Caco-2 (cell line): ENCODE measurements around the gene RANBP6. TPM values are rescaled to one million over a fixed set of nuclear protein-coding genes. Genes with fewer than 3 reads are reported as not detected.

Experiments used
- BruUV-seq: library from RNA; stranded (reverse); fragments of 400-500 nt; replicated peaks from 2 replicates; lab custom pipeline; 2021; lab: Mats Ljungman, UMichigan
- CTCF ChIA-PET: fragments of 300-600 bp; sonication (Branson Sonifier 250); formaldehyde crosslinking; loops from one replicate; lab custom pipeline; 2022; ENCODE audit warnings: antibody characterized with exemption; lab: Charles Lee
- POLR2A ChIA-PET: fragments of 300-600 bp; sonication (Branson Sonifier 250); formaldehyde crosslinking; loops from one replicate; lab custom pipeline; 2022; ENCODE audit warnings: antibody characterized with exemption; lab: Charles Lee
- DNase-seq, 2 experiments: peaks; one replicate each; pipeline versions ENCODE4 v3.0.0 to v3.0.0-alpha.2; 2020 to 2022
- H3K27me3 ChIP-seq: replicated peaks from 2 replicates; pipeline ENCODE4 v1.6.0; 2011; ENCODE audit warnings: low read length; ENCODE audit not compliant: control insufficient read depth, insufficient read depth
- H3K36me3 ChIP-seq: 2 replicates; pipeline ENCODE4 v1.5.1; 2011; ENCODE audit warnings: low read length; ENCODE audit not compliant: control insufficient read depth, insufficient read depth
- H3K4me1 ChIP-seq: fragments of 250-450 bp; sonication (Bioruptor Pico); 2 replicates; pipeline ENCODE4 v1.5.1; 2020; ENCODE audit warnings: mild to moderate bottlenecking
- H3K4me3 ChIP-seq: 2 replicates; pipeline ENCODE4 v1.5.1; 2011; ENCODE audit warnings: low read depth, mild to moderate bottlenecking, control low read depth, low read length
- H3K9me3 ChIP-seq: fragments of 250-450 bp; sonication (Bioruptor Pico); 2 replicates; pipeline ENCODE4 v1.5.1; 2020; ENCODE audit warnings: mild to moderate bottlenecking, moderate library complexity
- H3K27ac Mint-ChIP-seq: one replicate; pipeline ENCODE4 v1.8.0; 2022; ENCODE audit warnings: mixed read lengths; ENCODE audit not compliant: unreplicated experiment
- H3K27me3 Mint-ChIP-seq: one replicate; pipeline ENCODE4 v1.8.0; 2022; ENCODE audit warnings: mixed read lengths; ENCODE audit not compliant: insufficient read depth, unreplicated experiment
- H3K36me3 Mint-ChIP-seq: one replicate; pipeline ENCODE4 v1.8.0; 2022; ENCODE audit warnings: mild to moderate bottlenecking, mixed read lengths; ENCODE audit not compliant: insufficient read depth, unreplicated experiment
- H3K4me1 Mint-ChIP-seq: one replicate; pipeline ENCODE4 v1.8.0; 2022; ENCODE audit warnings: low read depth, mixed read lengths; ENCODE audit not compliant: unreplicated experiment
- H3K4me3 Mint-ChIP-seq: one replicate; pipeline ENCODE4 v1.8.0; 2022; ENCODE audit warnings: mild to moderate bottlenecking, moderate library complexity, mixed read lengths; ENCODE audit not compliant: unreplicated experiment
- H3K9me3 Mint-ChIP-seq: one replicate; pipeline ENCODE4 v1.8.0; 2022; ENCODE audit warnings: mixed read lengths; ENCODE audit not compliant: unreplicated experiment
- intact Hi-C: fragments of 100-400 bp; cut with micrococcal nuclease; formaldehyde crosslinking; loops from one replicate; pipeline ENCODE4 v1.10.0; 2022; ENCODE audit not compliant: unreplicated experiment
- total RNA-seq: library from RNA; stranded (reverse); gene quantifications from 2 replicates; pipeline ENCODE4 v1.2.3, GENCODE V29; 2022
- TF ChIP-seq, protein P1 (sequence below), 2 experiments: fragments of 200-600 bp in 1 of 2; IDR thresholded peaks; 1 replicate in 1 of 2; 2 replicates in 1 of 2; pipeline versions ENCODE4 v1.5.1 to v1.8.0; 2011 to 2022; ENCODE audit warnings: antibody characterized with exemption in 1 of 2, control low read depth in 1 of 2, inconsistent platforms in 1 of 2, low read depth in 1 of 2, low read length in 1 of 2, mild to moderate bottlenecking in 1 of 2, moderate library complexity in 1 of 2; ENCODE audit not compliant: insufficient read depth in 1 of 2, severe bottlenecking in 1 of 2, unreplicated experiment in 1 of 2

Gene RANBP6
- total RNA-seq, 1 experiment from 2014 or later = 16.5 TPM

- DNase-seq = peak; percentile 89 to 95
- no peaks in the 10 kb centered on the region for H3K9me3 Mint-ChIP-seq
- Histone ChIP-seq H3K36me3 (no peaks in the 10 kb centered on the region), H3K9me3 (no peaks in the 10 kb centered on the region), H3K4me1 (peaks cover 7% of the 10 kb centered on the region; the same call in 1 of the 2 replicates), H3K27me3 (no peaks in the 10 kb centered on the region), H3K4me3 (peak overlapping the region; percentile 70)
- H3K36me3 Mint-ChIP-seq = peaks cover 25% of the 10 kb centered on the region
- POLR2A ChIA-PET = interaction anchor here (0.6 to 1.0 kb wide), 6 partner anchors 14 to 566 kb away, joined by 3 to 5 read pairs (median 4); partner anchors contain the start of gene RIC1
- no peaks in the 10 kb centered on the region for H3K27me3 Mint-ChIP-seq
- peak overlapping the region; percentile 19 for H3K27ac Mint-ChIP-seq
- BruUV-seq = no TSS peak
- TF ChIP-seq, protein P1, sequence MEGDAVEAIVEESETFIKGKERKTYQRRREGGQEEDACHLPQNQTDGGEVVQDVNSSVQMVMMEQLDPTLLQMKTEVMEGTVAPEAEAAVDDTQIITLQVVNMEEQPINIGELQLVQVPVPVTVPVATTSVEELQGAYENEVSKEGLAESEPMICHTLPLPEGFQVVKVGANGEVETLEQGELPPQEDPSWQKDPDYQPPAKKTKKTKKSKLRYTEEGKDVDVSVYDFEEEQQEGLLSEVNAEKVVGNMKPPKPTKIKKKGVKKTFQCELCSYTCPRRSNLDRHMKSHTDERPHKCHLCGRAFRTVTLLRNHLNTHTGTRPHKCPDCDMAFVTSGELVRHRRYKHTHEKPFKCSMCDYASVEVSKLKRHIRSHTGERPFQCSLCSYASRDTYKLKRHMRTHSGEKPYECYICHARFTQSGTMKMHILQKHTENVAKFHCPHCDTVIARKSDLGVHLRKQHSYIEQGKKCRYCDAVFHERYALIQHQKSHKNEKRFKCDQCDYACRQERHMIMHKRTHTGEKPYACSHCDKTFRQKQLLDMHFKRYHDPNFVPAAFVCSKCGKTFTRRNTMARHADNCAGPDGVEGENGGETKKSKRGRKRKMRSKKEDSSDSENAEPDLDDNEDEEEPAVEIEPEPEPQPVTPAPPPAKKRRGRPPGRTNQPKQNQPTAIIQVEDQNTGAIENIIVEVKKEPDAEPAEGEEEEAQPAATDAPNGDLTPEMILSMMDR (IDR thresholded peaks at IDR 0.05; ENCODE audit: insufficient read depth in 1 of 2, low read depth in 1 of 2, low read length in 1 of 2, severe bottlenecking in 1 of 2, unreplicated experiment in 1 of 2) = no peak
- CTCF ChIA-PET = interaction anchor here (0.6 to 1.1 kb wide), 6 partner anchors 46 to 298 kb away, joined by 3 to 8 read pairs (median 4); no protein-coding TSS in a partner anchor
- peaks cover 19% of the 10 kb centered on the region for H3K4me1 Mint-ChIP-seq
- H3K4me3 Mint-ChIP-seq = peak overlapping the region; percentile 89
- intact Hi-C loops = loop anchor here (5.0 kb wide), 1 partner anchor 381 kb away; the partner anchor contains the start of gene RIC1
Measured at GRCh38 chr9:6008169-6008979, 7.0 kb downstream of the RANBP6 start.

DNA sequence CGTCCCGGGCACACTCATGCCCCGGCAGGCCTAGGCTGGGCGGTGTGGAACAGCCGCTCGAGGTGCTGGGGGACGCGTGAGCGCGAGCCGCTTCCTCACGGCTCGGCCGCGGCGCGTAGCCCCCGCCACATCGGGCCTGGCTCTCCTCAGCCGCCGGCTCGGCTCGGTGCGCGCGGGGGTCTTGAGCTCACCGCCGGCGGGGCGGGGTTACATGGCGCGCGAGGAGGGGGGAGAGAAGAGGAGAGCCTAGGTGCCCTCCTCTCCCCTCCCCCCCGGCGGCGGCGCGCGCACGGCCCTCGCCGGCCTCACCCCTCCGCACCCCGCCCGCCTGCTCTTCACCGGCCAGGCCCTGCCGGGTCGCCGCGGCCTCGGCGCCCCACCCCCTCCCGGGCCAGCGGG is 7.7 kb downstream of the RANBP6 start:
- DNase-seq = peak; percentile 67 to 76
- H3K27ac Mint-ChIP-seq = peak overlapping the region; percentile 53
- peak overlapping the region; percentile 89 for H3K4me3 Mint-ChIP-seq
- H3K27me3 Mint-ChIP-seq = no peaks in the 10 kb centered on the region
- Histone ChIP-seq H3K4me3 (peak overlapping the region; percentile 70), H3K36me3 (no peaks in the 10 kb centered on the region), H3K4me1 (peaks cover 7% of the 10 kb centered on the region; the same call in 1 of the 2 replicates), H3K9me3 (no peaks in the 10 kb centered on the region), H3K27me3 (no peaks in the 10 kb centered on the region)
- intact Hi-C loops = loop anchor here (2.0 to 5.0 kb wide), 2 partner anchors 121 to 380 kb away; partner anchors contain the start of gene RIC1
- ChIA-PET CTCF (interaction anchor here (0.8 to 1.1 kb wide), 5 partner anchors 47 to 298 kb away, joined by 3 to 8 read pairs (median 4); no protein-coding TSS in a partner anchor), POLR2A (interaction anchor here (1.0 kb wide), 3 partner anchors 14 to 379 kb away, joined by 3 to 5 read pairs (median 4); partner anchors contain the start of gene RIC1)
- H3K36me3 Mint-ChIP-seq = peaks cover 19% of the 10 kb centered on the region
- H3K9me3 Mint-ChIP-seq = no peaks in the 10 kb centered on the region
- TF ChIP-seq, protein P1 (IDR thresholded peaks at IDR 0.05; ENCODE audit: insufficient read depth in 1 of 2, low read depth in 1 of 2, low read length in 1 of 2, severe bottlenecking in 1 of 2, unreplicated experiment in 1 of 2) = no peak
- BruUV-seq = no TSS peak
- H3K4me1 Mint-ChIP-seq = peaks cover 13% of the 10 kb centered on the region

GRCh38 chr9:6007058-6007769 is 8.2 kb downstream of the RANBP6 start:
- no TSS peak for BruUV-seq
- no peaks in the 10 kb centered on the region for H3K9me3 ChIP-seq
- no peaks in the 10 kb centered on the region for H3K36me3 ChIP-seq
- peak overlapping the region; percentile 53 for H3K27ac Mint-ChIP-seq
- DNase-seq = peak; percentile 90 to 92
- H3K4me1 ChIP-seq = peaks cover 7% of the 10 kb centered on the region; the same call in 1 of the 2 replicates
- H3K27me3 Mint-ChIP-seq = no peaks in the 10 kb centered on the region
- peaks cover 19% of the 10 kb centered on the region for H3K36me3 Mint-ChIP-seq
- peak overlapping the region; percentile 70 for H3K4me3 ChIP-seq
- H3K4me1 Mint-ChIP-seq = peaks cover 13% of the 10 kb centered on the region
- ChIA-PET POLR2A (interaction anchor here (0.6 to 1.0 kb wide), 3 partner anchors 8 to 1138 kb away, joined by 5 to 11 read pairs (median 7); partner anchors contain the start of gene RANBP6), CTCF (no interaction called here)
- H3K27me3 ChIP-seq = no peaks in the 10 kb centered on the region
- TF ChIP-seq, protein P1 (IDR thresholded peaks at IDR 0.05; ENCODE audit: insufficient read depth in 1 of 2, low read depth in 1 of 2, low read length in 1 of 2, severe bottlenecking in 1 of 2, unreplicated experiment in 1 of 2) = no peak
- H3K4me3 Mint-ChIP-seq = peak overlapping the region; percentile 89
- H3K9me3 Mint-ChIP-seq = no peaks in the 10 kb centered on the region
- intact Hi-C loops = loop anchor here (2.0 to 5.0 kb wide), 2 partner anchors 120 to 380 kb away; partner anchors contain the start of gene RIC1
